IMR-90 (cell line): ENCODE data around the gene RAD51D. TPM values are rescaled to one million over a fixed set of nuclear protein-coding genes. Genes with fewer than 3 reads are reported as not detected.

Experiments used
- ATAC-seq: fragments of 200-7000 bp; cut with Tn5 transposase; 2 replicates; pipeline ENCODE4 v1.9.1; 2020; ENCODE audit warnings: low read depth, mild to moderate bottlenecking, moderate library complexity
- BruUV-seq: library from RNA; stranded (reverse); fragments of 400-500 nt; replicated peaks from 2 replicates; lab custom pipeline; 2021; lab: Mats Ljungman, UMichigan
- CTCF ChIA-PET: fragments of 300-600 bp; formaldehyde crosslinking; extraction: SDS; loops from one replicate; lab custom pipeline; 2021; ENCODE audit warnings: antibody characterized with exemption; lab: Yijun Ruan, JAX
- POLR2A ChIA-PET: fragments of 300-600 bp; sonication (Branson Sonifier 250); formaldehyde crosslinking; loops from one replicate; lab custom pipeline; 2022; ENCODE audit warnings: antibody characterized with exemption; ENCODE audit not compliant: unreplicated experiment; lab: Charles Lee
- DNase-seq: peaks from one replicate; pipeline ENCODE4 v3.0.0; 2013
- H2AFZ ChIP-seq: replicated peaks from 2 replicates; pipeline ENCODE3; 2013; ENCODE audit warnings: low read length, mild to moderate bottlenecking; ENCODE audit not compliant: poor library complexity
- H2AK5ac ChIP-seq: 2 replicates; pipeline ENCODE4 v1.6.1; 2013; ENCODE audit warnings: low read depth, low read length, inconsistent platforms
- H2AK9ac ChIP-seq: replicated peaks from 2 replicates; pipeline ENCODE3; 2013; ENCODE audit warnings: mild to moderate bottlenecking, low read depth, low read length, moderate library complexity; ENCODE audit not compliant: poor library complexity
- H2BK120ac ChIP-seq: 2 replicates; pipeline ENCODE4 v1.6.1; 2013; ENCODE audit warnings: low read depth, low read length, inconsistent platforms
- H2BK15ac ChIP-seq: 3 replicates; pipeline ENCODE4 v1.6.1; 2013; ENCODE audit warnings: low read depth, low read length, inconsistent platforms
- H2BK20ac ChIP-seq: 2 replicates; pipeline ENCODE4 v1.6.1; 2013; ENCODE audit warnings: low read depth, mild to moderate bottlenecking, inconsistent platforms, low read length, moderate library complexity
- H2BK5ac ChIP-seq: 2 replicates; pipeline ENCODE4 v1.6.1; 2013; ENCODE audit warnings: mild to moderate bottlenecking, low read depth, low read length, inconsistent platforms; ENCODE audit not compliant: poor library complexity, severe bottlenecking
- H3K14ac ChIP-seq: replicated peaks from 2 replicates; pipeline ENCODE4 v1.6.1; 2013; ENCODE audit warnings: low read depth, low read length, inconsistent platforms
- H3K18ac ChIP-seq: 2 replicates; pipeline ENCODE4 v1.6.1; 2013; ENCODE audit warnings: low read depth, low read length, control low read depth
- H3K23ac ChIP-seq: 2 replicates; pipeline ENCODE4 v1.6.1; 2013; ENCODE audit warnings: low read depth, low read length, inconsistent platforms
- H3K27ac ChIP-seq: 2 replicates; pipeline ENCODE4 v1.5.1; 2013; ENCODE audit warnings: mild to moderate bottlenecking, control low read depth, low read length; ENCODE audit not compliant: insufficient read depth
- H3K27me3 ChIP-seq: 2 replicates; pipeline ENCODE4 v1.6.1; 2013; ENCODE audit warnings: low read length; ENCODE audit not compliant: control insufficient read depth, insufficient read depth
- H3K36me3 ChIP-seq: 2 replicates; pipeline ENCODE4 v1.6.1; 2013; ENCODE audit warnings: low read length, mixed read lengths; ENCODE audit not compliant: control insufficient read depth, insufficient read depth
- H3K4ac ChIP-seq: 2 replicates; pipeline ENCODE4 v1.6.1; 2013; ENCODE audit warnings: low read depth, low read length, inconsistent platforms
- H3K4me1 ChIP-seq: 2 replicates; pipeline ENCODE4 v1.6.1; 2013; ENCODE audit warnings: low read length, mixed read lengths; ENCODE audit not compliant: control insufficient read depth, insufficient read depth
- H3K4me2 ChIP-seq: 2 replicates; pipeline ENCODE4 v1.6.1; 2013; ENCODE audit warnings: low read depth, mild to moderate bottlenecking, control low read depth, low read length, moderate library complexity
- H3K4me3 ChIP-seq: 2 replicates; pipeline ENCODE4 v1.5.1; 2013; ENCODE audit warnings: low read depth, mild to moderate bottlenecking, control low read depth, low read length, moderate library complexity; ENCODE audit not compliant: insufficient read depth
- H3K56ac ChIP-seq: 2 replicates; pipeline ENCODE4 v1.6.1; 2013; ENCODE audit warnings: low read length, inconsistent platforms; ENCODE audit not compliant: insufficient read depth; ENCODE audit errors: extremely low read depth
- H3K79me1 ChIP-seq, 2 experiments: 2 replicates each; pipeline ENCODE4 v1.6.1; 2013; ENCODE audit warnings: low read length in 2 of 2, inconsistent platforms in 1 of 2, low read depth in 1 of 2
- H3K9ac ChIP-seq: 2 replicates; pipeline ENCODE4 v1.6.1; 2013; ENCODE audit warnings: low read depth, low read length, control low read depth
- H3K9me1 ChIP-seq: 2 replicates; pipeline ENCODE4 v1.6.1; 2013; ENCODE audit warnings: low read length, inconsistent platforms; ENCODE audit not compliant: insufficient read depth
- H3K9me3 ChIP-seq: 2 replicates; pipeline ENCODE4 v1.6.1; 2013; ENCODE audit warnings: low read length; ENCODE audit not compliant: control insufficient read depth, insufficient read depth
- H4K20me1 ChIP-seq: 2 replicates; pipeline ENCODE4 v1.6.1; 2013; ENCODE audit warnings: low read length, inconsistent platforms; ENCODE audit not compliant: insufficient read depth
- H4K5ac ChIP-seq: 2 replicates; pipeline ENCODE4 v1.6.1; 2013; ENCODE audit warnings: mild to moderate bottlenecking, low read depth, low read length, control low read depth
- H4K8ac ChIP-seq, 2 experiments: 2 replicates each; pipeline ENCODE4 v1.6.1; 2013; ENCODE audit warnings: low read depth in 2 of 2, low read length in 2 of 2, control low read depth in 1 of 2, inconsistent platforms in 1 of 2
- H4K91ac ChIP-seq: 2 replicates; pipeline ENCODE4 v1.6.1; 2013; ENCODE audit warnings: low read depth, low read length, inconsistent platforms; ENCODE audit not compliant: insufficient read depth
- CHD1 ChIP-seq: IDR thresholded peaks from 2 replicates; pipeline ENCODE4 v1.6.1; 2012; ENCODE audit warnings: low read depth, low read length, improper control_type of control experiment
- NFE2L2 ChIP-seq: fragments of 150-350 bp; IDR thresholded peaks from 2 replicates; pipeline ENCODE4 v1.6.1; 2016; ENCODE audit warnings: low read depth, mild to moderate bottlenecking, low read length
- WGBS, 2 experiments: methylation state at CpG; one replicate each; pipeline versions ENCODE4 v1.1.5 to v1.1.7; 2013; ENCODE audit warnings: missing lambda C conversion rate in 2 of 2; ENCODE audit not compliant: insufficient read length in 1 of 2; ENCODE audit errors: extremely low coverage in 2 of 2; 5-methylcytosine and 5-hydroxymethylcytosine counted together
- dilution Hi-C: fragments of 300-500 bp; cut with HindIII; formaldehyde crosslinking; loops from one replicate; pipeline ENCODE4 v1.14.3; 2018; ENCODE audit warnings: low sequenced_read_pairs; ENCODE audit not compliant: unreplicated experiment
- in situ Hi-C: fragments of 300-500 bp; cut with MboI; formaldehyde crosslinking; loops from 3 replicates; pipeline ENCODE4 v1.14.3; 2019; ENCODE audit warnings: low sequenced_read_pairs, inconsistent platforms, mixed read lengths
- intact Hi-C: fragments of 100-400 bp; cut with micrococcal nuclease; formaldehyde crosslinking; loops from 2 replicates; pipeline ENCODE4 v1.10.0; 2022
- polyA plus RNA-seq, 3 experiments: library from polyadenylated mRNA; depleted of rRNA; stranded (reverse); fragments of >200 nt; gene quantifications; 2 replicates each; pipeline ENCODE4 v1.2.3, GENCODE V29; 2012; ENCODE audit warnings: low replicate concordance in 1 of 3
- total RNA-seq: library from RNA; depleted of rRNA; stranded (reverse); fragments of >200 nt; gene quantifications from 2 replicates; pipeline ENCODE4 v1.2.3, GENCODE V29; 2012
- TF ChIP-seq, protein P1 (sequence below): conservative IDR thresholded peaks from 2 replicates; pipeline ENCODE4 v1.5.1; 2012; ENCODE audit warnings: mild to moderate bottlenecking, low read depth, low read length, improper control_type of control experiment
- TF ChIP-seq, protein P2 (sequence below): fragments of 150-350 bp; IDR thresholded peaks from 2 replicates; pipeline ENCODE4 v1.6.1; 2016; ENCODE audit warnings: low read depth, mild to moderate bottlenecking, low read length, moderate library complexity, borderline replicate concordance

The RAD51D gene
- total and polyA plus RNA-seq, 2 of the 4 experiments (the other 2 are of a cell fraction): 10.8 to 12.7 TPM

DNA sequence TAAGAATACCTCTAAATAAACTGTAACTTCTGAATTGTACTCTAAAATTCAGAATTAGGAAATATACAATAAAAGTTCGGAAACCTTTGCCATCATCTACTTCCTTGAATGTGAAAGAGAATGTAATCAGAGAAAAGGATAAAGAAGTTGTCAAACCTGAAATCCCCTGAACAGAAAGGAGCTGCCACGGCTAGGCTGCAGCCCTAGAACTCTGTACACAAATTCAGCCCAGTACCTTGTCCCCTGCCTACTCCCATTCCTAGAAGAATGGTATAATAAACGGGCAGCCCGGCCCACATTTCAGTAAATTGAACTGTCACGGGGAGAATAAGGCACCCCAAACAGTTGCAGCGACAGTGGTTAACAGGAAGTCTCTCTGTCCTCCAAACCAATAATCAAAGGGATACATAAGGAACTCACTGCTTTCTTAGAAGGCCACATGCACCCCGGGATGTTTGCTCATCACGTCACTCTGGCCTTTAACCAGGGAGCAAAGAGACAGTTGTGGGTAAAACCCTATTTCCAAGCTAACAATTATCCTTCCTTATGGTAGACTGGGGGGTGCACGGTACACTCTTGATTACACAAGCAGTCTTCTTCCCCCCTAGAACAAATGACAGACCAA lies 31.8 kb downstream of the RAD51D start (continued):
- TF ChIP-seq, protein P1, sequence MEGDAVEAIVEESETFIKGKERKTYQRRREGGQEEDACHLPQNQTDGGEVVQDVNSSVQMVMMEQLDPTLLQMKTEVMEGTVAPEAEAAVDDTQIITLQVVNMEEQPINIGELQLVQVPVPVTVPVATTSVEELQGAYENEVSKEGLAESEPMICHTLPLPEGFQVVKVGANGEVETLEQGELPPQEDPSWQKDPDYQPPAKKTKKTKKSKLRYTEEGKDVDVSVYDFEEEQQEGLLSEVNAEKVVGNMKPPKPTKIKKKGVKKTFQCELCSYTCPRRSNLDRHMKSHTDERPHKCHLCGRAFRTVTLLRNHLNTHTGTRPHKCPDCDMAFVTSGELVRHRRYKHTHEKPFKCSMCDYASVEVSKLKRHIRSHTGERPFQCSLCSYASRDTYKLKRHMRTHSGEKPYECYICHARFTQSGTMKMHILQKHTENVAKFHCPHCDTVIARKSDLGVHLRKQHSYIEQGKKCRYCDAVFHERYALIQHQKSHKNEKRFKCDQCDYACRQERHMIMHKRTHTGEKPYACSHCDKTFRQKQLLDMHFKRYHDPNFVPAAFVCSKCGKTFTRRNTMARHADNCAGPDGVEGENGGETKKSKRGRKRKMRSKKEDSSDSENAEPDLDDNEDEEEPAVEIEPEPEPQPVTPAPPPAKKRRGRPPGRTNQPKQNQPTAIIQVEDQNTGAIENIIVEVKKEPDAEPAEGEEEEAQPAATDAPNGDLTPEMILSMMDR: no peak

DNA sequence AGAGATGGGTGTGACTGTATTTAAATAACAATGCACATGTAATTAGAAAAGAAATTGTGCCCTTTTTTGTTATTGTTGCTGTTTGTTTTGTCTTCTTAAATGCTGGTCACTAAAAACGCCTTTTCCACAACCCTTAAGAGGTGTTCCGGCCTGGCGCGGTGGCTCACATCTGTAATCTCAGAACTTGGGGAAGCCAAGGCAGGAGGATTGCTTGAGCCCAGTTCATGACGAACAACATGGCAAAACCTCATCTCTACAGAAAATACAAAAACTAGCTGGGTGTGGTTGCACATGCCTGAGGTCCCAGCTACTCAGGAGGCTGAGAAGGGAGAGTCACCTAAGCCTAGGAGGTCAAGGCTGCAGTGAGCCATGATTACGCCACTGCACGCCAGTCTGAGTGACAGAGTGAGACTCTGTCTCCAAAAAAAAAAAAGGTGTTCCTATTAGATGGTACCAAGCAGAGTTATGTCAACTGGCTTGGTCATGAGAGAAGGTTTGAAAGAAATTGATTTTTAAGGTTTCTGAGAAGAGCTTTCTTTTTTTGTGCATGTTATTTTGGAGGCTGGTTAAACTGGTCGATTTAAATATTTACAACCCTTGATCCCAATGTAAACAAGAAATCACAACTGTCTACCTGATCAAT lies 32.6 kb downstream of the RAD51D start:
- no peak for DNase-seq
- no peaks in the 10 kb centered on the region for H3K9me3 ChIP-seq
- no peak overlapping the region for H2BK5ac ChIP-seq
- POLR2A ChIA-PET: no interaction called here
- CTCF ChIA-PET: no interaction called here
- no peak for ATAC-seq
- no peak overlapping the region for H2BK20ac ChIP-seq
- H3K56ac ChIP-seq: no peak overlapping the region
- no peak overlapping the region for H2AK9ac ChIP-seq
- H4K8ac ChIP-seq: peak overlapping the region in 1 of 2 experiments; percentile 32; a peak in 1 of 4 replicates
- peak overlapping the region; percentile 89 for H3K23ac ChIP-seq
- peak overlapping the region; percentile 84 for H2AK5ac ChIP-seq
- no peak overlapping the region for H3K4me3 ChIP-seq
- H3K27ac ChIP-seq: no peak overlapping the region
- peak overlapping the region; percentile 36; the same call in 1 of the 2 replicates for H2BK120ac ChIP-seq
- H4K91ac ChIP-seq: no peak overlapping the region
- H4K20me1 ChIP-seq: peaks cover 2% of the 10 kb centered on the region
- no TSS peak for BruUV-seq
- no peak overlapping the region for H4K5ac ChIP-seq
- no peak overlapping the region for H3K18ac ChIP-seq
- H3K4me1 ChIP-seq: peaks cover 12% of the 10 kb centered on the region
- WGBS, 2 experiments: no CpG with 5 or more reads among the region's 8 CpGs
- in situ Hi-C loops (no loop called here), dilution Hi-C loops (no loop called here), intact Hi-C loops (no loop called here)
- H3K4me2 ChIP-seq: no peak overlapping the region; the same call in 1 of the 2 replicates
- H3K79me1 ChIP-seq: peaks cover 5 to 52% of the 10 kb centered on the region in 2 experiments; a peak in 3 of 4 replicates
- H3K9ac ChIP-seq: no peak overlapping the region
- no peak overlapping the region for H2AFZ ChIP-seq
- peak overlapping the region; percentile 59; the same call in 1 of the 2 replicates for H3K14ac ChIP-seq
- H3K4ac ChIP-seq: peak overlapping the region; percentile 36; the same call in 1 of the 2 replicates
- no peaks in the 10 kb centered on the region for H3K27me3 ChIP-seq
- H2BK15ac ChIP-seq: peak overlapping the region; percentile 35; the same call in 1 of the 3 replicates
- TF ChIP-seq NFE2L2: no peak
- no peak for TF ChIP-seq CHD1
- TF ChIP-seq, protein P2, sequence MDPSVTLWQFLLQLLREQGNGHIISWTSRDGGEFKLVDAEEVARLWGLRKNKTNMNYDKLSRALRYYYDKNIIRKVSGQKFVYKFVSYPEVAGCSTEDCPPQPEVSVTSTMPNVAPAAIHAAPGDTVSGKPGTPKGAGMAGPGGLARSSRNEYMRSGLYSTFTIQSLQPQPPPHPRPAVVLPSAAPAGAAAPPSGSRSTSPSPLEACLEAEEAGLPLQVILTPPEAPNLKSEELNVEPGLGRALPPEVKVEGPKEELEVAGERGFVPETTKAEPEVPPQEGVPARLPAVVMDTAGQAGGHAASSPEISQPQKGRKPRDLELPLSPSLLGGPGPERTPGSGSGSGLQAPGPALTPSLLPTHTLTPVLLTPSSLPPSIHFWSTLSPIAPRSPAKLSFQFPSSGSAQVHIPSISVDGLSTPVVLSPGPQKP: no peak
- peaks cover 18% of the 10 kb centered on the region for H3K9me1 ChIP-seq
- no peaks in the 10 kb centered on the region for H3K36me3 ChIP-seq
